Measurements from ENCODE around the gene DENND5A. TPM values are rescaled to one million over a fixed set of nuclear protein-coding genes. Genes with fewer than 3 reads are reported as not detected.

DENND5A gene
- total RNA-seq, 2 experiments from 2014 or later: 40.6 to 44.3 TPM

DNA sequence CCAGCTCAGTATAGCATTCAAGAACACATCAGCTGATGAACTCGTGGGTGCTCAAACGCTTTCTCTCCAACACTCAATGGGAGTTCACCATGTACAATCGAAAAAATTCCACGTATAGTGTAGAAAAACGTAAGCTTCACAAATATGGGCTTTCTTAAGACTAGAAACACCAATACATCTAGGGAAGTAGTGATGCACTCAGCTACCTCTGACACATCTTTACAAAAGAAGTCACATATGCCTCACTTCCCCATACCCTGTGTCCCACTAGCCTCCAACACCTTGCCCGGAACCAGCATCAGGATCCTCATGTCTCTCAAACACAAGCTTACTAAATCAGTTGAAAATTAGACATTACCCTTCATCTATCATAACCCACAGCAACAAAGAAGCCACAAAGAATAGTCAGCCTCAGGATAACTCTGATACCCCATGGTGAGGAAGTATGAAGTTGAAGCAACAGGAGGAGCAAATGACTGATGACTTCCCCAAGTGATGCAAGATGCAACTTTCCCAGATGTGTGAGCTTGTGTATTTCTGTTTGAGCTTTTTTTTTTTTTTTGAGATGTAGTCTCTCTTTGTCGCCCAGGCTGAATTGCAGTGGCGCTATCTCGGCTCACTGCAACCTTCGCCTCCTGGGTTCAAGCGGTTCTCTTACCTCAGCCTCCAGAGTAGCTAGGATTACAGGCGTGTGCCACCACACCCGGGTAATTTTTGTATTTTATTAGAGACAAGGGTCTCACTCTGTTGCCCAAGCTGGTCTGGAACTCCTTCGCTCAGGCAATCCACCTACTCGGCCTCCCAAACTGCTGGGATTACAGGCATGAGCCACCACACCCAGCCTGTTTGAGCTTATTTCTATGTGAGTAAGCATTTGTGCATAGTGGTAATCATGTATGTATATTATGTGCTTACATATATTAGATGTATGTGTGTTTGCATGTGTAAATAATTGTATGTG, 8.5 kb upstream of the DENND5A start:
- ChIA-PET POLR2A (interaction anchor here (0.8 kb wide), 2 partner anchors 9 to 14 kb away, joined by 3 to 4 read pairs; partner anchors contain the start of gene DENND5A), CTCF (interaction anchor here (0.9 kb wide), 1 partner anchor 9 kb away, joined by 4 read pairs; the partner anchor contains the start of gene DENND5A)
- DNase-seq (no peak), ATAC-seq (peak; percentile 37)
- H3K4me3 Mint-ChIP-seq: no peak overlapping the region
- H3K36me3 Mint-ChIP-seq (ENCODE audit: low read depth): no peaks in the 10 kb centered on the region
- no peaks in the 10 kb centered on the region for H3K27me3 Mint-ChIP-seq
- H3K4me1 Mint-ChIP-seq (ENCODE audit: low read depth): peaks cover 5% of the 10 kb centered on the region
- no peak for TF ChIP-seq CTCF (IDR thresholded peaks at IDR 0.05)
- no peaks in the 10 kb centered on the region for H3K9me3 Mint-ChIP-seq
- intact Hi-C loops (cut with micrococcal nuclease): no loop called here
- H3K27ac Mint-ChIP-seq: no peak overlapping the region

- Mint-ChIP-seq H3K4me3 (no peak overlapping the region), H3K36me3 (ENCODE audit: low read depth) (no peaks in the 10 kb centered on the region), H3K9me3 (no peaks in the 10 kb centered on the region), H3K4me1 (ENCODE audit: low read depth) (peaks cover 7% of the 10 kb centered on the region), H3K27me3 (peaks cover 3% of the 10 kb centered on the region), H3K27ac (no peak overlapping the region)
- no peak for TF ChIP-seq CTCF (IDR thresholded peaks at IDR 0.05)
- ATAC-seq (no peak), DNase-seq (no peak)
- POLR2A ChIA-PET: no interaction called here
- intact Hi-C loops (cut with micrococcal nuclease): loop anchor here (5.0 to 10.0 kb wide), 2 partner anchors 43 to 95 kb away; partner anchors contain the start of gene TMEM41B
- CTCF ChIA-PET: interaction anchor here (1.1 kb wide), 1 partner anchor 237 kb away, joined by 3 read pairs; no protein-coding TSS in a partner anchor
These were observed 4.4 kb upstream of the DENND5A start for GRCh38 chr11:9269492-9270013.

DNA sequence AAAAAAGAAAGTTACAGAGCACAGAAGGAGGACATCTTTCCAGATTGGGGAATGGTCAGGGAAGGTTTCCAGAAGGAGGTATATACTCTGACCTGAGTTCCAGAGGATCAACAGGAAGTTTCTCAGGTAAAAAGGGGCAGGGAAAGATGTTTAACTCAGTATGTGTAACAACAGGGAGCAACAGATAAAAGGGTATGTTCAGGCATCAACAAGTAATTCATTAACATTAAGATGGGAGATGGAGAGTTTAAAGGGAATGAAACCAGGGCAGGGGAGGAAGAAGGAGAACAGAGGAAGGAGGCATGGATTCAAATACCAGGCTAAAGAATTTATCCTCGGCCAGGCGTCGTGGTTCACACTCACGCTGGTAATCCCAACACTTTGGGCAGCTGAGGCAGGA, 2.5 kb upstream of the DENND5A start:
- H3K4me3 Mint-ChIP-seq: no peak overlapping the region
- CTCF ChIA-PET: no interaction called here
- POLR2A ChIA-PET: interaction anchor here (1.2 kb wide), 1 partner anchor 8 kb away, joined by 3 read pairs; no protein-coding TSS in a partner anchor
- DNase-seq: no peak
- no peak for ATAC-seq
- H3K4me1 Mint-ChIP-seq (ENCODE audit: low read depth): peaks cover 9% of the 10 kb centered on the region
- H3K27me3 Mint-ChIP-seq: peaks cover 3% of the 10 kb centered on the region
- no peak overlapping the region for H3K27ac Mint-ChIP-seq
- peaks cover 1% of the 10 kb centered on the region for H3K9me3 Mint-ChIP-seq
- peaks cover 6% of the 10 kb centered on the region for H3K36me3 Mint-ChIP-seq (ENCODE audit: low read depth)
- TF ChIP-seq CTCF (IDR thresholded peaks at IDR 0.05): no peak
- intact Hi-C loops (cut with micrococcal nuclease): loop anchor here (5.0 to 10.0 kb wide), 2 partner anchors 45 to 93 kb away; partner anchors contain the start of gene TMEM41B

DNA sequence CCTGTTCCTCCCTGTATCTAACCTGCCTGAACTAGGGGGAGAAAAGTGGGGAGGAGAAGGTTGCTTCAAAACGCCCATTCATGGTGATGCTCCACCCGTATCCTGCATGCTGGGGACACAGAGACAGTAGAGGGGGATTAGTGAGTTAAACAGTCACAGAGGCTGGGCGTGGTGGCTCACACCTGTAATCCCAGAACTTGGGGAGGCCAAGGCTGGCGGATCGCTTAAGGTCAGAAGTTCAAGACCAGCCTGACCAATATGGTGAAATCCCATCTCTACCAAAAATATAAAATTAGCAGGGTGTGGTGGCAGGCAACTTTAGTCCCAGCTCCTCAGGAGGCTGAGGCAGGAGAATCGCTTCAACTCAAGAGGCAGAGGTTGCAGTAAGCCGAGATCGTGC, 1.8 kb upstream of the DENND5A start:
- DNase-seq: no peak
- peaks cover 15% of the 10 kb centered on the region for H3K4me1 Mint-ChIP-seq (ENCODE audit: low read depth)
- H3K9me3 Mint-ChIP-seq: peaks cover 1% of the 10 kb centered on the region
- intact Hi-C loops (cut with micrococcal nuclease): loop anchor here (5.0 to 10.0 kb wide), 2 partner anchors 45 to 92 kb away; partner anchors contain the start of gene TMEM41B
- no peak for ATAC-seq
- H3K4me3 Mint-ChIP-seq: no peak overlapping the region
- H3K36me3 Mint-ChIP-seq (ENCODE audit: low read depth): peaks cover 8% of the 10 kb centered on the region
- ChIA-PET CTCF (no interaction called here), POLR2A (interaction anchor here (1.2 kb wide), 1 partner anchor 9 kb away, joined by 3 read pairs; no protein-coding TSS in a partner anchor)
- no peak for TF ChIP-seq CTCF (IDR thresholded peaks at IDR 0.05)
- no peak overlapping the region for H3K27ac Mint-ChIP-seq
- peaks cover 3% of the 10 kb centered on the region for H3K27me3 Mint-ChIP-seq

Data from activated CD8-positive, alpha-beta T cell treated with anti-CD3 and anti-CD28 coated beads for 36 hours (primary cell).